ENCODE measurements around the gene HBS1L.

- TF ChIP-seq GATA3 (IDR thresholded peaks at IDR 0.05; ENCODE audit: low read depth, low read length), result no peak
- TF ChIP-seq GATA2 (IDR thresholded peaks at IDR 0.05; ENCODE audit: low read depth, low read length), result no peak
Observed at GRCh38 chr6:135006386-135006914, 48.2 kb downstream of the HBS1L start.
